Kidney epithelial cell (primary cell): Measurements from ENCODE around the gene RALBP1. TPM values are rescaled to one million over a fixed set of nuclear protein-coding genes. Genes with fewer than 3 reads are reported as not detected.
A peak's percentile ranks its signal among the peaks of the same experiment; 100 is the strongest.

Experiments
- DNase-seq: peaks from one replicate; pipeline ENCODE4 v3.0.0-alpha.2; 2010; ENCODE audit warnings: low read depth
- H3K27me3 ChIP-seq: 2 replicates; pipeline ENCODE4 v1.6.0; 2011; ENCODE audit warnings: low read length; ENCODE audit not compliant: control insufficient read depth, insufficient read depth
- H3K36me3 ChIP-seq: 2 replicates; pipeline ENCODE4 v1.5.1; 2011; ENCODE audit warnings: low read length; ENCODE audit not compliant: control insufficient read depth, insufficient read depth
- H3K4me3 ChIP-seq: 2 replicates; pipeline ENCODE4 v1.5.1; 2011; ENCODE audit warnings: low read depth, mild to moderate bottlenecking, control low read depth, low read length
- total RNA-seq: library from RNA; depleted of rRNA; stranded (reverse); fragments of >200 nt; gene quantifications from 2 replicates; pipeline ENCODE4 v1.2.3, GENCODE V29; 2015
- TF ChIP-seq, protein P1 (sequence below): IDR thresholded peaks from 2 replicates; pipeline ENCODE4 v1.5.1; 2011; ENCODE audit warnings: mild to moderate bottlenecking, moderate library complexity, low read length, control low read depth, inconsistent platforms; ENCODE audit not compliant: insufficient read depth, poor library complexity, severe bottlenecking

Gene RALBP1
- total RNA-seq, 1 donor from 2014 or later: 57.1 TPM

- Histone ChIP-seq H3K4me3 (no peak overlapping the region), H3K36me3 (no peaks in the 10 kb centered on the region), H3K27me3 (no peaks in the 10 kb centered on the region)
- TF ChIP-seq, protein P1, sequence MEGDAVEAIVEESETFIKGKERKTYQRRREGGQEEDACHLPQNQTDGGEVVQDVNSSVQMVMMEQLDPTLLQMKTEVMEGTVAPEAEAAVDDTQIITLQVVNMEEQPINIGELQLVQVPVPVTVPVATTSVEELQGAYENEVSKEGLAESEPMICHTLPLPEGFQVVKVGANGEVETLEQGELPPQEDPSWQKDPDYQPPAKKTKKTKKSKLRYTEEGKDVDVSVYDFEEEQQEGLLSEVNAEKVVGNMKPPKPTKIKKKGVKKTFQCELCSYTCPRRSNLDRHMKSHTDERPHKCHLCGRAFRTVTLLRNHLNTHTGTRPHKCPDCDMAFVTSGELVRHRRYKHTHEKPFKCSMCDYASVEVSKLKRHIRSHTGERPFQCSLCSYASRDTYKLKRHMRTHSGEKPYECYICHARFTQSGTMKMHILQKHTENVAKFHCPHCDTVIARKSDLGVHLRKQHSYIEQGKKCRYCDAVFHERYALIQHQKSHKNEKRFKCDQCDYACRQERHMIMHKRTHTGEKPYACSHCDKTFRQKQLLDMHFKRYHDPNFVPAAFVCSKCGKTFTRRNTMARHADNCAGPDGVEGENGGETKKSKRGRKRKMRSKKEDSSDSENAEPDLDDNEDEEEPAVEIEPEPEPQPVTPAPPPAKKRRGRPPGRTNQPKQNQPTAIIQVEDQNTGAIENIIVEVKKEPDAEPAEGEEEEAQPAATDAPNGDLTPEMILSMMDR: no peak
- DNase-seq: no peak
Measured at GRCh38 chr18:9569178-9569577, 93.9 kb downstream of the RALBP1 start.

GRCh38 chr18:9570255-9570654 is 94.9 kb downstream of the RALBP1 start:
- TF ChIP-seq, protein P1: no peak
- Histone ChIP-seq H3K27me3 (no peaks in the 10 kb centered on the region), H3K4me3 (no peak overlapping the region), H3K36me3 (no peaks in the 10 kb centered on the region)
- no peak for DNase-seq

DNA sequence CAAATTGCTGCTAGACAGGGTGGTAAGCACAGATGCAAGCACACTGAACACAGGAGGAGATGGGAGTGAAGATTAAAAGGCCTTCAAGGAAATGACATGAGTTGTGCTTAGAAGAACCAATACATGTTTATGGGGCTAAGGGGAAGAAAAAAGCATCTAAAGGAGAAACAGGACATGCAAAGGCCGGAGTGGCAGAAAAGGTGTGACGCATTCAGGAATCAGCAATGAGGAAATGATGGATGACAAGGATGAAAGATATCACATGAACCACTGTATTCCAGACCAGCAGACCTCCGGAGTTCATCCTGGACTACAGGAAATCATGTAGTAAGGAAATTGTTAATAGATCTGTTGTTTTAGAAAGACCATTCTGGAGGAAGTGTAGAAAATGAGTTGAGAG is 96.2 kb downstream of the RALBP1 start:
- TF ChIP-seq, protein P1: no peak
- no peaks in the 10 kb centered on the region for H3K27me3 ChIP-seq

GRCh38 chr18:9574473-9575115 is 99.3 kb downstream of the RALBP1 start:
- TF ChIP-seq, protein P1: no peak
- no peak overlapping the region for H3K4me3 ChIP-seq
- no peaks in the 10 kb centered on the region for H3K27me3 ChIP-seq
- H3K36me3 ChIP-seq: no peaks in the 10 kb centered on the region
- DNase-seq: no peak

More for the DNA sequence above, 96.2 kb downstream of the RALBP1 start:
- DNase-seq: no peak
- Histone ChIP-seq H3K36me3 (no peaks in the 10 kb centered on the region), H3K4me3 (no peak overlapping the region)

- peaks cover under 1% of the 10 kb centered on the region for H3K36me3 ChIP-seq
- H3K27me3 ChIP-seq: no peaks in the 10 kb centered on the region
- TF ChIP-seq, protein P1: peak; percentile 82
- peak; percentile 84 for DNase-seq
- no peak overlapping the region for H3K4me3 ChIP-seq
Measured at GRCh38 chr18:9575558-9575957, 100.2 kb downstream of the RALBP1 start.

- Histone ChIP-seq H3K4me3 (no peak overlapping the region), H3K27me3 (no peaks in the 10 kb centered on the region), H3K36me3 (peaks cover 3% of the 10 kb centered on the region)
- TF ChIP-seq, protein P1: no peak
- no peak for DNase-seq
Measured at GRCh38 chr18:9577361-9577760, 102.0 kb downstream of the RALBP1 start.
